SK-N-SH treated with all-trans-retinoic acid at 6 μM for 48 hours (cell line): ENCODE results near the gene CFAP97.

ENCODE experiments used
- ATAC-seq: fragments of 200-7000 bp; cut with Tn5 transposase; 3 replicates; pipeline ENCODE4 v1.9.1; 2020; ENCODE audit warnings: mild to moderate bottlenecking, moderate library complexity
- ARNTL ChIP-seq: fragments of 450-650 bp; formaldehyde crosslinking; IDR thresholded peaks from 2 replicates; pipeline ENCODE4 v1.5.0; 2020; ENCODE audit warnings: low read depth, mild to moderate bottlenecking, moderate library complexity, borderline replicate concordance
- BACH2 ChIP-seq: fragments of 250-450 bp; sonication (Bioruptor Pico); IDR thresholded peaks from 2 replicates; pipeline ENCODE4 v1.9.0; 2021; ENCODE audit warnings: mild to moderate bottlenecking, borderline replicate concordance
- CSDC2 ChIP-seq: fragments of 250-450 bp; sonication (Bioruptor Pico); IDR thresholded peaks from 2 replicates; pipeline ENCODE4 v1.5.0; 2020; ENCODE audit warnings: mild to moderate bottlenecking, moderate library complexity
- ESRRG ChIP-seq: fragments of 250-450 bp; sonication (Bioruptor Pico); IDR thresholded peaks from 2 replicates; pipeline ENCODE4 v1.6.1; 2021; ENCODE audit warnings: mild to moderate bottlenecking
- GLIS3 ChIP-seq: fragments of 250-450 bp; sonication (Bioruptor Pico); IDR thresholded peaks from 2 replicates; pipeline ENCODE4 v1.5.0; 2020; ENCODE audit warnings: mild to moderate bottlenecking, moderate library complexity
- ISL1 ChIP-seq: fragments of 250-450 bp; sonication (Bioruptor Pico); IDR thresholded peaks from 2 replicates; pipeline ENCODE4 v2.1.2; 2022; ENCODE audit warnings: mild to moderate bottlenecking, moderate library complexity
- OSR1 ChIP-seq: fragments of 250-450 bp; sonication (Bioruptor Pico); IDR thresholded peaks from 2 replicates; pipeline ENCODE4 v1.8.0; 2022; ENCODE audit warnings: moderate library complexity, mild to moderate bottlenecking, inconsistent platforms
- PPARA ChIP-seq: fragments of 250-450 bp; sonication (Bioruptor Pico); IDR thresholded peaks from 2 replicates; pipeline ENCODE4 v1.5.0; 2020; ENCODE audit warnings: mild to moderate bottlenecking, borderline replicate concordance
- RARB ChIP-seq: fragments of 250-450 bp; sonication (Bioruptor Pico); IDR thresholded peaks from 2 replicates; pipeline ENCODE4 v1.8.0; 2021; ENCODE audit warnings: mild to moderate bottlenecking, moderate library complexity
- SNAI2 ChIP-seq: fragments of 250-450 bp; sonication (Bioruptor Pico); IDR thresholded peaks from 2 replicates; pipeline ENCODE4 v1.5.0; 2020; ENCODE audit warnings: mild to moderate bottlenecking, moderate library complexity
- TCF4 ChIP-seq: fragments of 250-450 bp; sonication (Bioruptor Pico); IDR thresholded peaks from 2 replicates; pipeline ENCODE4 v1.8.0; 2021; ENCODE audit warnings: mild to moderate bottlenecking, moderate library complexity, borderline replicate concordance
- TOX ChIP-seq: fragments of 250-450 bp; sonication (Bioruptor Pico); IDR thresholded peaks from 2 replicates; pipeline ENCODE4 v1.8.0; 2021; ENCODE audit warnings: mild to moderate bottlenecking, moderate library complexity, borderline replicate concordance
- ZC3H10 ChIP-seq: fragments of 250-450 bp; sonication (Bioruptor Pico); IDR thresholded peaks from 2 replicates; pipeline ENCODE4 v1.5.1; 2021; ENCODE audit warnings: mild to moderate bottlenecking, moderate library complexity
- ZFP3 ChIP-seq: fragments of 250-450 bp; sonication (Bioruptor Pico); IDR thresholded peaks from 2 replicates; pipeline ENCODE4 v1.5.0; 2020; ENCODE audit warnings: mild to moderate bottlenecking, moderate library complexity
- ZFP30 ChIP-seq: fragments of 450-650 bp; formaldehyde crosslinking; IDR thresholded peaks from 2 replicates; pipeline ENCODE4 v1.5.0; 2022; ENCODE audit warnings: mild to moderate bottlenecking, moderate library complexity
- ZNF565 ChIP-seq: fragments of 450-650 bp; formaldehyde crosslinking; conservative IDR thresholded peaks from 2 replicates; pipeline ENCODE4 v1.5.0; 2020; ENCODE audit warnings: low read depth, mild to moderate bottlenecking, moderate library complexity
- ZNF70 ChIP-seq: fragments of 450-650 bp; formaldehyde crosslinking; IDR thresholded peaks from 2 replicates; pipeline ENCODE4 v1.5.0; 2020; ENCODE audit warnings: mild to moderate bottlenecking, moderate library complexity
- ZNF8 ChIP-seq: fragments of 450-650 bp; formaldehyde crosslinking; IDR thresholded peaks from 2 replicates; pipeline ENCODE4 v1.5.0; 2020; ENCODE audit warnings: mild to moderate bottlenecking, moderate library complexity
- TF ChIP-seq, protein P1 (sequence below): fragments of 250-450 bp; sonication (Bioruptor Pico); IDR thresholded peaks from 2 replicates; pipeline ENCODE4 v1.5.0; 2020; ENCODE audit warnings: mild to moderate bottlenecking, moderate library complexity
- TF ChIP-seq, protein P2 (sequence below): fragments of 250-450 bp; sonication (Bioruptor Pico); IDR thresholded peaks from 2 replicates; pipeline ENCODE4 v1.8.0; 2021; ENCODE audit warnings: low read depth, mild to moderate bottlenecking, moderate library complexity, borderline replicate concordance
- TF ChIP-seq, protein P3 (sequence below): fragments of 250-450 bp; sonication (Bioruptor Pico); IDR thresholded peaks from 2 replicates; pipeline ENCODE4 v1.5.1; 2021; ENCODE audit warnings: mild to moderate bottlenecking, moderate library complexity
- TF ChIP-seq, protein P4 (sequence below): fragments of 250-450 bp; sonication (Bioruptor Pico); IDR thresholded peaks from 2 replicates; pipeline ENCODE4 v1.8.0; 2020; ENCODE audit warnings: mild to moderate bottlenecking, moderate library complexity, borderline replicate concordance

Gene CFAP97

DNA sequence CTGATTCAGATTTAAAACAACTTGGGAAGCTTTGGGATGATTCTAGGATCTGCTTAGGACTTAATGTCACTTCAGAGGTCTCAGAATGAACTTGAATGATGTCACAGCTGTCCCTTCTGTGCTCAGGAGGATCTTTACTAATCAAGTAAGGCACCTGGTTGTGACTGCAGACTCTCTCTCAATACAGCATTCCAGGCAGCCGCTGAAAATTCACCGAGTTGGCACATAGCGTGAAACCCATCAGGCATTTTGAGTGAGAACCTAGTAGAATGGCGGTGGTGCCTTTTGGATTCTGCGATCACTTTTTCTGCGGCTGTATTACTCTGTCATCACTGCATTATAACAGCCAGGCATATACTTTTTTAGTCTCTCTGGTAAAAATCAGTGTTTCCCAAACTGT is 22.1 kb upstream of the CFAP97 start:
- no peak for TF ChIP-seq RARB (CRISPR knock-in tag)
- no peak for TF ChIP-seq ESRRG (CRISPR knock-in tag)
- no peak for TF ChIP-seq ISL1 (CRISPR knock-in tag)
- no peak for TF ChIP-seq PPARA (CRISPR knock-in tag)
- no peak for TF ChIP-seq ZFP3 (CRISPR knock-in tag)
- TF ChIP-seq CSDC2 (CRISPR knock-in tag): no peak
- no peak for TF ChIP-seq BACH2 (CRISPR knock-in tag)
- TF ChIP-seq, protein P1, sequence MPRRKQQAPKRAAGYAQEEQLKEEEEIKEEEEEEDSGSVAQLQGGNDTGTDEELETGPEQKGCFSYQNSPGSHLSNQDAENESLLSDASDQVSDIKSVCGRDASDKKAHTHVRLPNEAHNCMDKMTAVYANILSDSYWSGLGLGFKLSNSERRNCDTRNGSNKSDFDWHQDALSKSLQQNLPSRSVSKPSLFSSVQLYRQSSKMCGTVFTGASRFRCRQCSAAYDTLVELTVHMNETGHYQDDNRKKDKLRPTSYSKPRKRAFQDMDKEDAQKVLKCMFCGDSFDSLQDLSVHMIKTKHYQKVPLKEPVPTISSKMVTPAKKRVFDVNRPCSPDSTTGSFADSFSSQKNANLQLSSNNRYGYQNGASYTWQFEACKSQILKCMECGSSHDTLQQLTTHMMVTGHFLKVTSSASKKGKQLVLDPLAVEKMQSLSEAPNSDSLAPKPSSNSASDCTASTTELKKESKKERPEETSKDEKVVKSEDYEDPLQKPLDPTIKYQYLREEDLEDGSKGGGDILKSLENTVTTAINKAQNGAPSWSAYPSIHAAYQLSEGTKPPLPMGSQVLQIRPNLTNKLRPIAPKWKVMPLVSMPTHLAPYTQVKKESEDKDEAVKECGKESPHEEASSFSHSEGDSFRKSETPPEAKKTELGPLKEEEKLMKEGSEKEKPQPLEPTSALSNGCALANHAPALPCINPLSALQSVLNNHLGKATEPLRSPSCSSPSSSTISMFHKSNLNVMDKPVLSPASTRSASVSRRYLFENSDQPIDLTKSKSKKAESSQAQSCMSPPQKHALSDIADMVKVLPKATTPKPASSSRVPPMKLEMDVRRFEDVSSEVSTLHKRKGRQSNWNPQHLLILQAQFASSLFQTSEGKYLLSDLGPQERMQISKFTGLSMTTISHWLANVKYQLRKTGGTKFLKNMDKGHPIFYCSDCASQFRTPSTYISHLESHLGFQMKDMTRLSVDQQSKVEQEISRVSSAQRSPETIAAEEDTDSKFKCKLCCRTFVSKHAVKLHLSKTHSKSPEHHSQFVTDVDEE (CRISPR knock-in tag): no peak
- no peak for TF ChIP-seq ZNF8 (CRISPR knock-in tag)
- TF ChIP-seq, protein P2, sequence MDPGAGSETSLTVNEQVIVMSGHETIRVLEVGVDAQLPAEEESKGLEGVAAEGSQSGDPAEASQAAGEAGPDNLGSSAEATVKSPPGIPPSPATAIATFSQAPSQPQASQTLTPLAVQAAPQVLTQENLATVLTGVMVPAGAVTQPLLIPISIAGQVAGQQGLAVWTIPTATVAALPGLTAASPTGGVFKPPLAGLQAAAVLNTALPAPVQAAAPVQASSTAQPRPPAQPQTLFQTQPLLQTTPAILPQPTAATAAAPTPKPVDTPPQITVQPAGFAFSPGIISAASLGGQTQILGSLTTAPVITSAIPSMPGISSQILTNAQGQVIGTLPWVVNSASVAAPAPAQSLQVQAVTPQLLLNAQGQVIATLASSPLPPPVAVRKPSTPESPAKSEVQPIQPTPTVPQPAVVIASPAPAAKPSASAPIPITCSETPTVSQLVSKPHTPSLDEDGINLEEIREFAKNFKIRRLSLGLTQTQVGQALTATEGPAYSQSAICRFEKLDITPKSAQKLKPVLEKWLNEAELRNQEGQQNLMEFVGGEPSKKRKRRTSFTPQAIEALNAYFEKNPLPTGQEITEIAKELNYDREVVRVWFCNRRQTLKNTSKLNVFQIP (CRISPR knock-in tag): no peak
- TF ChIP-seq, protein P3, sequence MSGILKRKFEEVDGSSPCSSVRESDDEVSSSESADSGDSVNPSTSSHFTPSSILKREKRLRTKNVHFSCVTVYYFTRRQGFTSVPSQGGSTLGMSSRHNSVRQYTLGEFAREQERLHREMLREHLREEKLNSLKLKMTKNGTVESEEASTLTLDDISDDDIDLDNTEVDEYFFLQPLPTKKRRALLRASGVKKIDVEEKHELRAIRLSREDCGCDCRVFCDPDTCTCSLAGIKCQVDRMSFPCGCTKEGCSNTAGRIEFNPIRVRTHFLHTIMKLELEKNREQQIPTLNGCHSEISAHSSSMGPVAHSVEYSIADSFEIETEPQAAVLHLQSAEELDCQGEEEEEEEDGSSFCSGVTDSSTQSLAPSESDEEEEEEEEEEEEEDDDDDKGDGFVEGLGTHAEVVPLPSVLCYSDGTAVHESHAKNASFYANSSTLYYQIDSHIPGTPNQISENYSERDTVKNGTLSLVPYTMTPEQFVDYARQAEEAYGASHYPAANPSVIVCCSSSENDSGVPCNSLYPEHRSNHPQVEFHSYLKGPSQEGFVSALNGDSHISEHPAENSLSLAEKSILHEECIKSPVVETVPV (CRISPR knock-in tag): no peak
- no peak for TF ChIP-seq ZNF70
- no peak for TF ChIP-seq ZFP30 (CRISPR knock-in tag)
- no peak for TF ChIP-seq TOX (CRISPR knock-in tag)
- no peak for TF ChIP-seq OSR1 (CRISPR knock-in tag)
- TF ChIP-seq ZC3H10 (CRISPR knock-in tag): no peak
- no peak for TF ChIP-seq SNAI2 (CRISPR knock-in tag)
- TF ChIP-seq, protein P4, sequence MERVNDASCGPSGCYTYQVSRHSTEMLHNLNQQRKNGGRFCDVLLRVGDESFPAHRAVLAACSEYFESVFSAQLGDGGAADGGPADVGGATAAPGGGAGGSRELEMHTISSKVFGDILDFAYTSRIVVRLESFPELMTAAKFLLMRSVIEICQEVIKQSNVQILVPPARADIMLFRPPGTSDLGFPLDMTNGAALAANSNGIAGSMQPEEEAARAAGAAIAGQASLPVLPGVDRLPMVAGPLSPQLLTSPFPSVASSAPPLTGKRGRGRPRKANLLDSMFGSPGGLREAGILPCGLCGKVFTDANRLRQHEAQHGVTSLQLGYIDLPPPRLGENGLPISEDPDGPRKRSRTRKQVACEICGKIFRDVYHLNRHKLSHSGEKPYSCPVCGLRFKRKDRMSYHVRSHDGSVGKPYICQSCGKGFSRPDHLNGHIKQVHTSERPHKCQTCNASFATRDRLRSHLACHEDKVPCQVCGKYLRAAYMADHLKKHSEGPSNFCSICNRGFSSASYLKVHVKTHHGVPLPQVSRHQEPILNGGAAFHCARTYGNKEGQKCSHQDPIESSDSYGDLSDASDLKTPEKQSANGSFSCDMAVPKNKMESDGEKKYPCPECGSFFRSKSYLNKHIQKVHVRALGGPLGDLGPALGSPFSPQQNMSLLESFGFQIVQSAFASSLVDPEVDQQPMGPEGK (CRISPR knock-in tag): no peak
- TF ChIP-seq TCF4: no peak
- TF ChIP-seq ARNTL (CRISPR knock-in tag): no peak
- ATAC-seq: no peak

DNA sequence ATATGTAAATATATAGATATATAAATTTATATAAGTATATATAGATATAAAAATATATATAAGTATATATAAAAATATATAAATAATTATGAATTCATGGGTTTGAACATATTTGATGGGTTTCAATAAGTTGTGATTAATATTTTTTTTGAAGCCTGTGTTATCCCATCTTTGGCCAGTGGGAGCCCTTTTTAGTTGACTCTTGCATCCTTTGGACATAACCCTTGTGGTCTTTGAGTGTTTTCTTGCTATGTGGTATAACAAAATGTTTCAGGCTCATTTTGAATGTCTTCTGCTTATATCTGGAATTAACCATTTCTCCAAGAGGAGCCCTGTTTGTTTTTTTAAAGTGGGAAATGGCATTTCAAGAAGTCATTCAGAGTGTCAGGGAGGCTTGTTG is 20.8 kb upstream of the CFAP97 start:
- TF ChIP-seq ZNF565 (no peak), ZFP3 (CRISPR knock-in tag) (no peak), ISL1 (CRISPR knock-in tag) (no peak), ZC3H10 (CRISPR knock-in tag) (no peak), SNAI2 (CRISPR knock-in tag) (no peak), TCF4 (no peak), ZNF70 (no peak), GLIS3 (CRISPR knock-in tag) (no peak)
- TF ChIP-seq, protein P1 (CRISPR knock-in tag): no peak
- TF ChIP-seq, protein P4 (CRISPR knock-in tag): no peak
- TF ChIP-seq, protein P2 (CRISPR knock-in tag): no peak
- no peak for ATAC-seq
